GM18873 (cell line): ENCODE results near the gene IMMP2L.

Experiments used
- ATAC-seq: cut with Tn5 transposase; IDR thresholded peaks from one replicate; pipeline ENCODE4 v1.9.1; 2021; ENCODE audit warnings: mild to moderate bottlenecking, moderate library complexity, moderate number of reproducible peaks; ENCODE audit not compliant: unreplicated experiment, low FRiP score

The IMMP2L gene

DNA sequence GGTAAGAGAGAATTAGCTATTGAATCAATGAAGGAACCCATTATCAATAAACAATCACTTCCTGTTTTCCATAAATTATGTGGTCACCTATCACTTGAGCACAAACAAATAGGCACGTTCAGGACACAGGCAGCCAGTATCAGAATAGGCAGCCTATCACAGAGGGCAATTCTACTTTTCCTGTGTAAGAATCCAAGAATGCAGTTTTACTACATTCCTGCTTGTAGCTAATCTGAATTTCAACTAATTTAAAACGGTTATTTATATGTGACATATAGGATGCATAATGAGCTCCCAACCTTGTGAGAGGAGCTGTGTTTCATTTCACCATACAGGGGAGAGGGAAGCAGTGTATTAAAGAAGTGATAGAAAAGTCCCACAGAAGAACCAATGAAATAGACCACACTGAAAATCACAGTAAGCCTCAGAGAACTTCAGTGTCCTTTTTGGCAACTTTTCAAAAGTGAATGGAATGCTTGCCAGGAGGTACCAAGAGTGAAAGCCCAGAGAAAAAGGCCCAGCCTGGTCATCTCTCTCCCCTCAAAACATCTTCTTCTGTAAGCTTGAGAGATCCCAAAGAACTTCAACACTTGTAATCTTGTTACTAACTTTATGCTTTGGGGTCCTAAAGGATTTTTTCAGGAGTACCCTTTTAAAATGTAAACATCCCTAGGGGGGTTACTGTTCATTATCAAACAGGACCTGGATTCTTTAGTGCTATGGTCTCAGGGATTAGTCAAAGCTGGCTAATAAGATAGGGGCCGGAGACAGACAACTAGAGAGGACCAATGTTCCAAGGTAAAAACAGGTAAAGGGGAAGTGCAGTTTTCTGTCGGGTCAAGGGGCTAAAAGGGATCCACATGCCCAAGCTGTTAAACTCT is 1.3 kb downstream of the IMMP2L start:
- no peak for ATAC-seq

DNA sequence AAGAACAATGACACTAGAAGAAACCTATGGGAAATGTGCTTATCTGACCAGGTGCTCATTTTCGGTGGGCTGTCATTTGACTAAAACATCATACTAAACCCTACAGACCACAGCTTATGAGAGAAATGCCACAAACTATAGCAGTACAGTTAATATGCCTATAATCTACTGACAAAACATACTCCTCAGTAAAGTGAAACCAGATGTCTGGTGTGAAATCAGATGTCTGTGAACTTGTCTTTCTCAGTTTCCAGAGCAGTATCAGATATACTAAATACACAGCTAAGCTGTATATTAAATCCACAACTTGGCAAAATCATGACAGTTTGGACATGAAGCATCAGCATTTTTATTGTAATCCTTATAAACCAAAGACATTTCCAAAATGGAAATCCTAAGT is 3.3 kb downstream of the IMMP2L start:
- ATAC-seq = peak; percentile 77

DNA sequence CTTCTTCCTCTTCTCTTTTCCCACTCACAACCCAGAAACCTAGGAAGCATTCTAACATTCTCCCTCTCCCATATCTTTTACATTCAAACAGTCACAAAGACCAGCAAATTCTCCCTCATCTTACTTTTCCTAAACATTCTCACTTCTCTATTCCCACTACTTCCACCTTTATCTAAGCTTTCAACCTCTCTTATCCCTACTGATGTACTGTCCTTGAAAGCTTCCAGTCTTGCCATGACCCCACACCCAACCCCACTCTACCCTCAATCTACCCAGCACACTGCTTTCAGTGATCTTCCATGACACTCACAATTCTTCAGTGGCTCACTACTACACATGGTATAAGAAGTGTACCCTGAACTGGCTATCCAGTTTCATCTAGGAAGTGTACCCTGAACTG is 5.3 kb downstream of the IMMP2L start:
- no peak for ATAC-seq

DNA sequence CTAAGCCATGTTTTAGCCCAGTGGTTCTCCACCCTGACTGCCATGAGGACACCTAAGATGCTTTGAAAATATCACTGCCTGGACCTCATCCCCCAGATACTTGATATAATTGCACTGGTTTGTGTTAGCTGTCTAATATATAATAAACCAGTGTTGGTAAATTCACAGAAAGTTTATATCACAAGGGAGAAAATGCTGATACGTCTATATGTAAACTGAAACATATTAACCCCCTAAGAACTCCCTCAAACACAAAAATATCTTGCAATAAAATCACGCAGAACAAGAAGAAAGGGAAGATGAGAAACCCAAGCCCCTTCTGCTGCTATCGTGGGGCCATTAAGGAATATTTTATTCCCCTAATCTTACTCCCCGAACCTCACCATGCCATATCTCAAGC is 8.2 kb downstream of the IMMP2L start:
- no peak for ATAC-seq

DNA sequence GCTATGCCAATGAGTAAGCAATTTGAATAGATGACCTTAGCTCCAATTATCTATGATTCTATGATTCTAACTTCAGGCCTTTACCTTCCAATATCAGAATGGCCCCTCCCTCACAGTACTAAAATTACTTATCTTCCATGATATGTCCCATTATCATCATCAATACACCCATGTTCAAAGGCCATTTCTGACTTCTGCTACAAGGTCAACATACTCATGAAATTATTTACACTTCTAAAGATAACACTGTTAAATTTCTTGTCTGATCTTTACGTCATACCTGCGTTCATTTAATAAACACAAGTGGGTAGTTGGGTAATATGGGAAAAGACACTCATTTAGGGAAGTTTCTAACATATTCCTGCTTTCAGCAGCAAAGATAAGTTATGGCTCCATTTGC is 21.2 kb downstream of the IMMP2L start:
- no peak for ATAC-seq

DNA sequence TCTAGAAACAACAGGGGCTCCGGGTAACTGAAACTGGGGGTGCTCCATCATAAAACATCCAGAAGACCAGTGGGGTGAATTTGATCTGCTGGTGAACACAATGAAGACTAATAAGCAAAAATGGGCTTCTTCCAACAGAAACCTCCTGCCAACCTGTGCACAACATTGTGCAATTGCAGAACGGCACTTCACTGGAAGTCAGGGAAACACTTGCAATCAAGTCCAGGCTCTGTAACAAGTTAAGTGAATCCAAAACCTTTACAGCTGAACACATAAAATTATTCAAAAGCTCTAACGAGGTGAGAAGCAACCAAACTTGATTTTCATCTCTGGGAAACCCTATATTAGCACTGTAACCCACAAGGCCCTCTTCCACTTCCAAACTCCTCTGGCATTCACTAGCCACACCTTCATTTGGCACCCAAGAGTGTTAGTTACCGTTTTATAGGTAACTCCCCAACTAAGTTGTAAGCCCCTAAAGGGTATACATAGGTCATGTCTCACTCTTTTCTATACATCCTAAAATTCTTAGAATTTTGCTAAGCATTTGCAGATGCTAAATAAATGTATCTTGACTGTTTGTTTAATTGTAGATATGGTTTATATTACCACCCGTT is 22.0 kb downstream of the IMMP2L start:
- no peak for ATAC-seq

DNA sequence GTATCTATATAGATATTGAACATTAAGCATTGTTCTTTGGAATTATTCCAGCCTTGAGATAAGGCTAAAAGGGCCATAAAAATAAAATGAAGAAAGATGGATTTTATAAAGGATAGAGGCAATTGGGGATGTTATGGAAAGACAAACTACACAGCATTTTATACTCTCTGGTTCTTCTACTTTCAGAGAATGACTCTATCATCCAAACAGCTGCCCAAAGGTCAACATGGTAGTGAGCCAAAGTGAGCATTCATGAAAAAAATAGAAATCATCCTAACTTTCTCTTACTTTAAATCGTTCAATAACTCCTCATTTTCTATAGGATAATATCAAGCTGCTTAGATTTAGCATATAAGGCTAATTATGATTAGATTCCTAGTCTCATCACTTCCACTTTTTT is 25.2 kb downstream of the IMMP2L start:
- no peak for ATAC-seq

DNA sequence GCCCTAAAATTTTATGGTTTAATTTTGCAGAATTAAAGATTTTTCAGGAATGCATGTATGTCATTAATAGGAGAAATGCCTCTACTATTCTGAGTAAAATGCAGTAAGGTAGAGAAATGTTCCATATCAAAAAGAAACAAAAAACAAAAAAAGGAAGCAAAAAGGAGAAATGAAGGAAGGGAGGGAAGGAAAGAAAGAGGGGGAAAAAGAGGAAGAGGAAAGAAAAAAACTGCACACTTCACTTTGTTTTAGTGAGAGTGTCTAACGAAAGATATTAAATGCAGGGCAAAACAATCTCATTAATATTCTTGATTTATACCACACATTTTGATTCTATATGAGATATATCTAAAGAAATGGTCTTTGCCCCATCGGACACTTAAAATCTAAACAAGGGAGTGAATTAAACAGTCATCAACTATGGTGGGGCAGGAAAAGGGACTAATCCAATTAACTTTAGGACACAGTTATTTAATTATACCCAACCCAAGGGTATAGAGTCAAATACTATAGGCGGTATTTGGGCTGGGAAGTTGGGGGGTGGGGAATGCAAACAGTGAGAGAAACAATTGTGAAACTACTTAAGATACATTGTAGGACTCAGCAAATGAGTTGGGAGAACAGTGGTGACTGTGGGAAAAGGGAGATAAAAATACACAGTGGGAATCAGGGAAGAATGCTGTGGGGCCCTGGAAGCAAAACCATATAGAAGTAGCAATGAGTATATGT is 27.0 kb downstream of the IMMP2L start:
- ATAC-seq = no peak

DNA sequence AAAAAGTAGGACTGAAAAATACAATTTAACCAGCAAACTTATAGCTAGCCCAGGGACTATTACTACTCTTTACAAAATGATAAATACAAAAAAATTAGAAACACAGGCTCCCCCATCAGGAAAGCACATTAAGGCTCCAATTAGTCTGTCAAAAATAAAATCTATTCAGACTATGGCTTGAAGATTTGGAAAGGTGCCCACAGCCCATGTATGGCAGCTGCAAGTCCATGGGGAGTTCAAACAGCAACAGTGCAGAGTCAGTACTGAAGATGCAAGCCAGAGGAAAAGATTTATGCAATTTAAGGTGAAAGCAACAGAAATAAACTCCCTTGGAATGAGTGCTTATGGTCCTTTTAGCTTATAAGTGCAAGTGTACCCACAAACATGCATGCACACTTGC is 29.7 kb downstream of the IMMP2L start:
- ATAC-seq = no peak

DNA sequence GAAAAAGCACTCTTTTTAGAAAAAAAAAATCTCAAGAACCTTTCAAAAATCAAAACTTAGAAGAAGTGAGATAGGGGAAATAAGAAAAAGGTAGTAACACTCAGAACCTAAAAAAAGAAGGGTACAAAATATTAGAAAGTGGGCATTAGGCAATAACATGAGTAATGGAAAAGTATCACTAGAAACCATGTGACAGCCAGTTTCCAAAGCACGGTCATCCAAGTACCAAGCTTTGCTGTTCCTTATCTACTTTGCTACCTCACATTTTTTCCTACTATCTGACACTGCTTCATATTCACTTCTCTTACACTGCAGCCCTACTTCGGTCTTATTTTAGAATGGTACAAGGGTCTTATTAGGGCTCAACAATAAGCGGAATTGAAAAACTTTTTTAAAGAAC is 30.3 kb downstream of the IMMP2L start:
- ATAC-seq = no peak

DNA sequence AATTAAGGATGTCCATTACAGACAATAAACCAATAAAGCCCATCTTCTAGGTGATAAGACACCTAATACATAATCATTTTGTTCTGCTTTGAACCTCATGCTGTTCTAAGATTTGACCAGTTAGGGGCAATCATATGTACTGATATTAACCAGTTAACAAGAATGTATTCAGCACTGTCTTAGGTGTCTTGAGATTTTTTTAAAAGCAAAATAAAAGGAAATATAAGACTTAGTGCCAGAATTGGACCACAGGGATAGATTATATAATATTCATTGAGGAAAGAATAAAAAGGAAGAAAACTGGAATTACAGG is 32.0 kb downstream of the IMMP2L start:
- ATAC-seq = no peak

DNA sequence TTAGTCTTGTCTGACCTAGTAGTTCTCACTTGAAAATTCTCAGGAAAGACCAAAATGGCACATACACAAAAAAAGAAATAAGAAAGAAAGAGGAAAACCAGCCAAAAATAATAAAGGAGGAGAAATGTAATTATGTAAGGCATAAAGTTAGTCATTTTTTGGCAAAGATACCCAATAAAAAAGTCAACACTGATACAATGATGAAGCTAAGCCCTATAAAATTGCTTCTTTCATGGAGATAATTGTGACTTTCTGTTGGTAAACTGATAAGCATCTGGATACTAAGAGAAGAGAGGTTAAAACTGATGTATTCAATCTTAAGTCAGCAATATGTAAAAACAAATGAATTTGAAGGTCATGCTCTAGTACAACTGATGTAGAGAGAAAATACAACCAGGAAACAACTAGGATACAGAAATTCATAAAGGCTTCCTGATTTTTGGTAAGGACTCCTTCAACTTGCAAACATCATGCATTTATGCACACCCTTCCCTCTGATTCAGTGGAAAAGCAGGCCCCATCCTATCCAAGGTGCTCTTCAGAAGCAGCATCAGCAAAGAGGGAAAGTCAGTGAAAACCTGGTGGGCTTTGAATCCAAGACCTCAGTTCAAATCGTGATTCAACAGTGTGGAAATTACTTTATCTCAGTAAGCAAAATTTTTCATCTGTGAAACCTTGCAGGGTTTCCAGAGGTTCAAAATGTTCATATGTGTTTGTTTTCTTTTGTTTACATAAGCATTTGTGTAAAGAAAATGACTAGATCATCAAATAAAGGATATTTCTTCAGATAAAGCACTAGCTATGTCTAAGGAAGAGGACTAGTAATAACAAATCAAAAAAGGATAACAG is 32.6 kb downstream of the IMMP2L start:
- ATAC-seq = no peak

DNA sequence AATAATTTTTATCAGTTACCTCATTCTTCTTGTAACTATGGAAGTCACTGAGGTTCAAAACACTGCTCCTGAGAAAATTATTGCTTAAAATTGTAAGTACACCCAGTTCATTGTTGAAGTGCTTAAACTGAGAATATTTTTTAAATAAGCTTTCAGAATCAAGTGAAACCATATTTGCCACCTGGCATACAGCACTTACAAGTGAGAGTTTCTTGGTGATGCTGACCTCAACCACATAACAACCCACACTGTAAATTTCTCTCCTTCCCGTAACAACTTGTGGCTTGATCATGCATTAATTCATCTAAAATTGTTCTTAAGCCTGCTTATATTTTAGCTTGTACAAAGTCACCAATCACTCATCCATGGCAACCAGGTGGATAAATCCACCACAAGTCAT is 34.0 kb downstream of the IMMP2L start:
- peak; percentile 67 for ATAC-seq

DNA sequence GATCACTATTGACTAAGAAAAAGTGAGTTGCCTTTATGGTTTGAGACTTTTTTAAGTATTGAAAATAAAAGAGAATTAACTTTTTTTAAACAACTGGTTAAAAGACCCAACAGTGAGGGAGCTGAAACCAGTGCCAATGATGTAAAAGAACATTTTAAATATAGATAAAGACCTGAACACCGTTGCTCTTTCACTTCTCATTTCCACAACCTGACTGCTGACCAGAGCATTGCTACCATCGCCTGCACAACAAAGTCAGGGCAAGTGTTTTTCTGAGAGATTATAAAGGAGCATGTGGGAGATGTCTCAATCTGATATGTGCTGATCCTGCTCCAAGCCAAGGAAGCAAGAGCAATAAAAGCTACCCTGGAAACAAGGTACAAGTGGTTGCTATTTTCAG is 34.7 kb downstream of the IMMP2L start:
- peak; percentile 86 for ATAC-seq

DNA sequence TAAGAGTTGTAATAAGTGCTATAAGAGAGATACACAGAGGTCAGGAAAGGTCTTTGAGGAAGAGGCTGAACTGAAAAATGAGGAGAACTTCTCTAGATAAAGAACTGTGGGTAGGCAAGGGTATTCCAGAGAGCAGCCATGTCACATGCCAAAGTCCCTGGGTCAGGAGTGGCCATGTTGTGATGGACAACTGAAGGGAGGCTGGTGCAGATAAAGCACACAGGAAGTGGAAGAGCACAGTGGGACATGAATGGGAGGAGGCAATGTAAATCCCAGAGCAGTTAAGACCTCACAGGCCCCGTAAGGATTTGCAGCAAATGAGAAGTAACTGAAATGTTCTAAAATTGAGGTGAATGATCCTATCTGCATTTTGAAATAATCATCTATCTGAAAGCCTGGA is 37.2 kb downstream of the IMMP2L start:
- ATAC-seq = no peak

DNA sequence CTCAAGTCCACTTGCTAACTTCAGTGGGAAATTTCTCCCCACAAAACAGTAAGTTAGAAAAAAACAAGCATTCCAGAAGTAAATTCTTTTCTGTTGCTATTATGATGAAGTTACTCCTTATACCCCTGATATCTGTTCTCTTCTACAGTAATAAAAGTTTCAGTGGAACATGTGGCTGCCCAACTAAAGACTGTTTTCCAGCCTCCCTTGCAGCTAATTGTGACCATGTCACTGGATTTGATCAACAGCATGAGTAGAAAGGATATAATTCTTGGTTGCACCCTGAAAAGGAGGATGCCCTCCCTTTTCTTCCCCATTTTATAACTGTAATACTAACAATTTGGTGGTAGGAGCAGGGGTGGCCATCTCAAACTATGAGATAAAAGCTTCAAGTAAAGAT is 40.6 kb downstream of the IMMP2L start:
- no peak for ATAC-seq

DNA sequence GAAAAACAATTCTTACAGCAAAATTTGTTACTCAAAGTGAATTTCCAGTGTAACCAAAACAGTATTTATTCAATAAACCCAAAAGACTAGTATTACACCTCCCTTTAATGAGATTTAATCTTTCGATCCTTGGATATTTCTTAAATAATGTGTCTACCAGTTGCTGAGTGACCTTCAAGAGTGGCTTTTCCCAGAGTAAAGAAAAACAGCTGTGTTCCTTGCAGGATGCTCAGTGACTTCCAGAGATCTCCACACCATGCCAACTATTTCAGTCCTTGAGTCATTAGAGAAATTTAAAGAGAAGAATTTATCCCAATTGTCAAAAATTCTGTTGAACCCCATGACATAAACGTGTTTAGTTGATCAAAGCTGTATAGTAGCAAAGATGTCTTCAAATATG is 44.0 kb downstream of the IMMP2L start:
- no peak for ATAC-seq

DNA sequence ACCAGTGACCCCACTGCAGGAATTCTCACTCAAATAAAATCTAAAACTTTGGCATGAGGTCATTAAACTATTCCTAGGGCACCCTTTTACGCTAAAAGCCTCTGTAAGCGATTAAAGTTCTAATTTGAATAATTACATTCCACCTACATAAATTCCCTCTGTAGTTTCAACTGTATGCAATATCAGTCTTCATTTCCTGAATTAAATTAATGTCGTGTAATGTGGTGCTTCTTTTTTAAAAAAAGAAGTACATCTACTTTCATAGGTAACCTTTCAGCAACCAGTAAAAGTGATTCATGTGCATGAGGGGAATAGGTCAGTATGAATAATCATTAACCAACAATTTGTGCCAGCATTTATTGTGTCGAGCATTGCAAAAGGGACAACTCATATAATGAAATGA is 44.7 kb downstream of the IMMP2L start:
- ATAC-seq = no peak

DNA sequence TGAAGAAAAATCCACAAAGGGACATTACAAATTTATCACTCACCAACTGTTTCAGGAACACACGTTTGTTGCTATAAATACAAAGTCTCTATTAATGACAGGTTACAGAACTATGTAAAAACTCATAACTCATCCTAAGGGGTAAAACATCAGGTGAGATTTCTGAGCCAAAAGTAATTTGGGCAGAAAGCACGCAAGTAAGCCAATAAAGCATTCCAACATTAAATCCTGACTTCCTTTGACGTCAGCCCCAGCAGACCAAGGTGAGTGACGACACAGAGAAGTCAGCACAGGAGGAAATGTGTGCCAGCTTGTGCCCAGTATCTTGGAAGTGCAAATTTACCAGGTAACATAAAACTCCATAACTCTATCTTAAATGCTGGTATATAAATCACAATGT is 45.7 kb downstream of the IMMP2L start:
- no peak for ATAC-seq

DNA sequence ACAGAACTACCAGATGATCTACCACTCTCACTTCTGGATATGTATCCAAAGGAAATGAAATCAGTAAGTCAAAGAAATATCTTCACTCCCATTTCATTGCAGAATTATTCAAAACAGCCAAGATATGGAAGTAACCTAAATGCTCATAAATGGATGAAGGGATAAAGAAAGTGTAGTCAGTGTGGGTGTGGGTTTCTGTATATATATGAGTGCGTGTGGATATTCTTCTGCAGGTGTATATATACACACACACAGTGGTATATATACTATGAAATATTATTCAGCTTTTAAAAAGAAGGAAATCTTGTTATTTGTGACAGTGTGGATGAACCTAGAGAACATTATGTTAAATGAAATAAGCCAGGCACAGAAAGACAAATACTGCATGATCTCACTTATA is 48.7 kb downstream of the IMMP2L start:
- ATAC-seq = no peak

DNA sequence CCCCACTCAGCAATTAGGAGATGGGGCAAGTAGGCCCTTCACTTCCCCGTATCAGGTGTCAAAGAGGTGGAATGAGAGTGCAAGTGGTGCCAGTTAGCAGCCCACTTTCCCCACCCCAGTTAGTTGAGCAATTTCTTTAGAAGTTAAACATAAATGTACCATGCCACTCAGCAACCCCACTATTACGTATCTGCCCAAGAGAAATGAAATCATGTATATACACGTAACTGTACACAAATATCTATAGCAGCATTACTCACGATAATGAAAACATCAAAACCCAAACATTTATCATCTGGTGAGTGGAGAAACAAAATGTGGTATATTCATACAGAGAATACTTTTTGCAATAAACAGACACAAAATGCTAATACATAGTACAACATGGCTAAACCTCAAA is 50.4 kb downstream of the IMMP2L start:
- no peak for ATAC-seq
